GM19035 (cell line): ENCODE measurements around the gene RIMKLA.

Source experiments
- ATAC-seq: cut with Tn5 transposase; IDR thresholded peaks from one replicate; pipeline ENCODE4 v1.9.1; 2021; ENCODE audit not compliant: unreplicated experiment

RIMKLA gene, protein sequence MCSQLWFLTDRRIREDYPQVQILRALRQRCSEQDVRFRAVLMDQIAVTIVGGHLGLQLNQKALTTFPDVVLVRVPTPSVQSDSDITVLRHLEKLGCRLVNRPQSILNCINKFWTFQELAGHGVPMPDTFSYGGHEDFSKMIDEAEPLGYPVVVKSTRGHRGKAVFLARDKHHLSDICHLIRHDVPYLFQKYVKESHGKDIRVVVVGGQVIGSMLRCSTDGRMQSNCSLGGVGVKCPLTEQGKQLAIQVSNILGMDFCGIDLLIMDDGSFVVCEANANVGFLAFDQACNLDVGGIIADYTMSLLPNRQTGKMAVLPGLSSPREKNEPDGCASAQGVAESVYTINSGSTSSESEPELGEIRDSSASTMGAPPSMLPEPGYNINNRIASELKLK

DNA sequence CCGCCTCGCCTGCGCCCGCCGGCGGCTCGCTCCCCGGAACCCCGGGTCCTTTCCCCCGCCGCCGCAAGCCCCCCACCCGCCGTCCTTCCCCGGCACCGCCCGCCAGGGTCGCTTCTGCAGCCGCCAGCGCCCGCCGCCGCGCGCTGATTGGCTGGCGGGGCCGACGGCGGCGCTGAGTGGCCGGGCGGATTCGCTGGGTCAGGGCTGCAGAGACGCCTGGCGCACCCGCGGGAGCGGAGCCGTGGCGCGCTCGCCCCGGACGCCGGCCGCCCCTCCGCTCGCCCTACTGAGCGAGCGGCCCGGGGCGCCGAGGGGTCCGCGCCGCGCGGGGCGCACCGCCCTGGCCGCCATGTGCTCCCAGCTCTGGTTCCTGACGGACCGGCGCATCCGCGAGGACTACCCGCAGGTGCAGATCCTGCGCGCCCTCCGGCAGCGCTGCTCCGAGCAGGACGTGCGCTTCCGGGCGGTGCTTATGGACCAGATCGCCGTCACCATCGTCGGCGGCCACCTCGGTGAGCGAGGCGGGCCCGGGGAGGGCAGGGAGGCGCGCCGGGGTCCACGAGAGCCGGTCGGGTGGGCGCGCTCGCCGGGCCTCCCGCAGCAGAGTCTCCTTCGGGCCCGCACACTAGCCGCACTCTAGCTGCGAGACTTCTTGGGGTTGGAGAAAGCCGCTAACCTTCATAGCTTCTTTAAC lies at the start of gene RIMKLA:
Gene RIMKLA (plus strand): TSS at position 207 of the 694 bp plus-strand sequence. CDS start 143 bp downstream, at position 350.
- ATAC-seq: peak; percentile 91

DNA sequence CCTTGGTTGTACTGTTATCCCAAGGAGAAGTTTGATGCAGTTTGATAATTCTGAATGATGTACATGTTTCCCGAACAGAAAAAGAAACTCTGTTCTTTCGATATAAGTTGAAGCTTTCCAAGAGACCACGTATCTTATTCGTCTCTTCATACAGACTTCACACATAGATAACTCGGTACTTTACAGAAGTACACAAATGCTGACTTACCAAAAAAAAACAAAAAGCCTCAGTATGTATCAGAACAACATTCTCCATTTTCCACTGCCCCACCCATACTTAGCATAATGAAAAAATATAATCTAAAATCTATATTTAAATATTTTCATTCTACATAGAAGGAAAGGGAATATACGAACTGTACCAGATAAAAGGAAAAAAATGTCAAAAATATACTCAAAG lies 47.7 kb upstream of the RIMKLA start:
- ATAC-seq: no peak

DNA sequence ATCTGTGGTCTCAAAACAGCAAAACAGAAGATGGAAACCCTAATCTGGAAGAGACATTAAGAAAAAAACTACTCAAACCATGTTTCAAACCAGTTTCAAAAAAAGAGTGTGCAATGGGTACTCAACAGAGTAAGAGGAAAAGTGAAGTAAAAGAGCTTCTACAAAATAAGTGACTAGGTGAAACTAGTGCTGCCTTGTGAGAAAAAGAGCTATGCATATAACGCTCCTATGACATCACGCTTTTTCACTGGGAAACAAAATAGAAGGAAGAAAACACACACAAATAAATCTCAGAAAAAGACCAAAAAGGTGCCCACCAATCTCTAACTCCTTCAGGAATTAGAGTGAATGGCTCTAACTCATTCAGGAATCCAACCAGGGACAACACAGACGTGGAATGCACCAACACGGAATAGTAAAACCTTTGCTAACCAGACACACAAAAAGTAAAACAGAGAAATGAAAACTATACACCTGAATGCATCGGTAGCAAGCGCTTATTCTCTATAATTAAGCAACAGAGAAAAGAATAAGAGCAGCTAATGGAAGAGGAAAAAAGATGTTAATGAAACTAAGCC lies 46.8 kb upstream of the RIMKLA start:
- ATAC-seq: no peak

DNA sequence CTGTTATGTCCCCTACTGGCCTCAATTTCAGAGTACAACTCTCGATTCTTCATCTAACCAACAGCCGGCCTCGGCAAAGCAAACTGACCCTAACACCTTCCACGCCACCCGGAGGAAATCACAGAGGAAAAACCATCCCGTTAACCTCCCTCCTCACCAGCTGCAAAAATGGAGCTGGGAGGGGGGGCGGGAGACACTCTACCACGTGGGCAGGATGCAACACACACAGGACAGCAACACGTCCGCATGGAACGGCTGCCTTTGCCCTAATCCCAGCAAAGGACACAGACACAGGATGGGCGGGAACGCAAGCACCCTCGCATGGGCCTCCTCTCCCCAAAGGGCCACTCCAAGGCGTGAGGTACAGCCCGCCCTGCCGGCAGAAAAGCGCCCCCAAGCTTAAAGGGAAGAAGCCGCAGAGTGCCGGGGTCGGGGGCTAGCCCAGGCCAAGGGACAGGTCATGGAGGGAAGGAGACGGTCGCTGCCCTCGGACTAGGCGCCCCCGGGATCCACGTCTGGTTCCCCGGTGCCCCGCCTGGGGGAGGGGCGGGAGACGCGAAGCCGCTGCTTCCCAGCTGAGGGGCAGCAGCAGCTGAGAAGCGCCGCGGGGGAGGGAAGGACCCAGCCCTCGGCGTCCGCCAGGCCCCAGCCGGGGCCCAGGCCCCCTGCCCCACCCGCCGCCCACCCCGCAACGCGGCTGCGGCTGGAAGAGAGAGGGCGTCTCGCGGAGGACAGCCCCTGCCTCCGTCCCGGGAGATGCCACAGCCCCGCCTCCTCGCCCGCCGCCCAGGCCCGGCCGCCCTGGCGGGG lies 46.1 kb upstream of the RIMKLA start:
- ATAC-seq: peak; percentile 52

DNA sequence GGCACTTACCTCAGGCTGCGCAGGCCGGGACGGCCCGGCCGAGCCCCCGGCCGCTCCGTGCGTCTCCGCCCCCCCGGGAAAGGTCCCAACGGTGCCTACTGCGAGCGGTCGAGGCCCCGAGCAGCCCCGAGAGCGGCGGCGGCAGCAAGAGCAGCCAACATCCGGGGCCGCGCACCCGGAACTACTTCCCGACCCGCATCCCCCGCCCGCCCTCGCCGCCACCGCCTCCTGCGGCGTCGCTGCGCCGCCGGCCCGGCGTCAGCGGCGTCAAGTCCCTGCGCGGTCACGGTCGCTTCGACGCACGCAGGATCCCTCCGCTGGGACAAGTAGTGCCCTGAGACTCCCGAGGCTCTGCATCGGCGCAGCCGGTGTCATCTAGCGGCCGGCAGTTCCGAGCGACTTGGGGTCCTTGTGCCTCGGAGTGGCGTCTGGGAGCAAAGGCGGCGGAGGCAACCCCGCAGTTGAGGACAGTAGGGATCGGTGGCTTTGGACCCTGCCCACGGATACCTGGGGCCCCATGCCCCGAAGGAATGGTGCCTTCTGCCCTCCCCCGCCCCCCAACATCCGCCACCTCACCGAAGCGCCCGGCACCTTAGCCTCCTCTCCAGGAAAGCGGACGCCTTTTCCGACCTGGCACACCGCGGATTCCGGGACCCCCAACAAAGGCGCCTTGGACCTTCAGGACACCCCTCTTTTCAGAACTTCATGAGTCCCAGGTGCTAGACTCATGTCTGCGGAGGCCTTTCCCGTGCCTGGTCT lies 45.4 kb upstream of the RIMKLA start, which contains the start of gene FOXJ3:
Gene FOXJ3 (minus strand): TSS at position 186 of the 759 bp plus-strand sequence. CDS start 24,142 bp downstream, outside the sequence.
- ATAC-seq: peak; percentile 79

DNA sequence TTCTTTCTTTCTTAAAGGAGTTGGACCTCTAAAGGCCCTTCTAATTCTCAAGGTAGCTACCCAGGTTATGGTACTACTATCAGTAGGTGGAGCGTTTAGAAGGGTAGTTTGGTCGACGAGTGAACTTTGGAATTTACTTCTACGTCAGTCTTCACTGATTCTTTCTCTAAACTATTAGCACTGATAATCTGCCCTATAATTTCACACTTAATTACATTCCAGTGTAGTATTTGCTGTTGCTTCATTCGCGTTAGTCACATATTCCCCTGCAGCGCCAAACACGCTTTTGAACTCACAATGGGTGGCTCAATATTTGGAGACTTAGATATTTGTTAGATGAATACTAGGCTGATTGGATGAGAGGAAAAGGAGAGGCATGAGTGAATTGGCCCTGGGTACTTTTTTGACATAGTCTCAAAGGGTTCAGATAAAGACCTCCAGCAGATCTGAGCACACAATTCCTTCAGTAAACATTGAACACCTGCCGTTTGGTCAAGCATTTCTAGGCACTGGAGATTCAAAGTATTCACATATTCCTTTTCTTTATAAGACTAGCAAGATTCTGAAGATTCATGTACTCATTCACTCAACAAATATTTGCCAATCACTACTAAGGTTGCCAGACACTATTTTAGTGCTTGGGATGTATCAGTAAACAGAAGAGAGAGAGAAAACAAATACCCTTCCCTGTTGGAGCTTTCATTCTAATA lies 44.6 kb upstream of the RIMKLA start:
- peak; percentile 9 for ATAC-seq

DNA sequence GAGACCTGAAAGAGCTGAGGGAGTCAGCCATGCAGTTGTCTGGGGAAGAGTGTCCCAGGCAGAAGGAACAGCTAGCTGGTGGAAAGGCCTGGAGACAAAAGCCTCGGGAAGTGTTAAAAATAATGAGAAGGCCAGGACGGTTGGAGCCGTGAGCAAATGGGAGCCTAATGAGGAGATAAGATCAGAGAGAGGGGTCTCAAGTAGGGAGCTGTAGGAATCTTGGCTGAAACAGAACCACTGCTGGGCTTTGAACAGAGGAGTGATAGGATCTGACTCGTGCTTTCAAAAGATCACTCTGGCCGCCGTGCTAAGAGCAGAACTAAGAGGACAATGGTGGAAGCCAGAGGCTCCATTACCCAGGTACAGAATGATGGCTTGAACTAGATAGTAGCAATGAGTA lies 43.6 kb upstream of the RIMKLA start:
- no peak for ATAC-seq

DNA sequence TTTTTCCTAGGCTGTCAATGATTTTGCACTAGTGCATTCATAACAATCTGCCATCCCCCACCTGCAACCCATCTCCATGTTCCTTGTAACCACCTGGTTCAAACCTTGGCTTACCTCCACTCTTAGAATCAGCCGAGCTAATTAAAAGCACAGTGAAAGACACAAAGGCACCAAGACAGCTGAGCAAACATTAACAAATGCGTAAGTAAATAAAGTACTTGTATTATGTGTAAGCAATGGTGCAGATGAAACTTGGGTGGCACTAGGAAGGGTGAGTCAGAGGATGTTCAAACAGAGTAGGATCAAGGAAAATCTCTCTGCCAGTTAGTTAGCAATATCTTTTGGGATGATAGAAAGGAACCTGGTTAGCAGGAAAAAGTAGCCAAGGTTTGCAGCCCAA lies 40.5 kb upstream of the RIMKLA start:
- no peak for ATAC-seq

DNA sequence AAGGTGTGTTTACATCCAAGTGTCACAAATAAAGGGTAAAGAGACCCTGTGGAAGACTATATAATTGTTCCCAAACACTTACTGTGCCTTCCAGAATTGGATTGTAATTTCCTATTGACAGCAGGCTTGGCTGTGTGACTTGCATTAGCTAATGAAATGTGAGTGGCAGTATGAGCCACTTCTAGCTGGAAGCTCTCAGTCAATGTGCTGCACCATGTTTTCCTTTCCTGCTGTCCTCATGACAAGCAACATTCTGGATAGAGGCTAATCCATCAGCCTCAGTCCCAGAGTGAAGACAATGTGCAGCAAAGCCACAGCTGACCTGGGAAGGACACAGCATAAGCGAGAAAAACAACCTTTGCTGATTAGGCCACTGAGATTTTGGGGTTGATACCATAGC lies 39.7 kb upstream of the RIMKLA start:
- ATAC-seq: no peak

DNA sequence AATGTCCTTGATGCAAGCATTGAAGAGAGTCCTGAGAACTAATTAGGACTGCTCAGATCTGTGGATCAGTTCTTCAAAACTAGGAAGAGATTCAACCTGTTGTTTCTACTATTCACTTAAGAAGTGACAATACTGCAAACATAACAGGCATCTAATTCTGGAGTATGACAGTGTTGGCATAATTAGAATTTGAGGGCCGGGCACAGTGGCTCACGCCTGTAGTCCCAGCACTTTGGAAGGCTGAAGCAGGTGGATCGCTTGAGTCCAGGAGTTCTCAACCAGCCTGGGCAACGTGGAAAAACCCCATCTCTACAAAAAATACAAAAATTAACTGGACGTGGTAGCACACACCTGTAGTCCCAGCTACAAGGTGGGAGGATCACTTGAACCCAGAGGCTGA lies 37.5 kb upstream of the RIMKLA start:
- no peak for ATAC-seq

DNA sequence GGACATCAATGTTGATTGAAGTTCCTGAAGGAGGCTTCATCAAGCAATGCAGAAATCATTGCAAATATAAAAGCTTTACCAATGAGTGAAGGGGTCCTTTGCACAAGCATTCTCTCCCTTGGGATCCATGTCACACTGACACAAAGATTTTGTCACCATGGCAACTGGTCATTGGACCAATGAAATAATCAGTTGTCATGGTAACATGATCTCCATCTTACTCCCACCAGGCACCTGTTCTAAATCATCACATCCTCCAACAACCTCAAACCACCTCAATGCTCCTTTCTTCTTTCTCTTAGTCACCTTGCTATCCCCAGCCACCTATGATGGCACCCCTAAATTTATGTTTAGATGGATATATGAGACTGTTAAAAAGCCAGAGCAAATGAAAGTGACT lies 32.1 kb upstream of the RIMKLA start:
- no peak for ATAC-seq

DNA sequence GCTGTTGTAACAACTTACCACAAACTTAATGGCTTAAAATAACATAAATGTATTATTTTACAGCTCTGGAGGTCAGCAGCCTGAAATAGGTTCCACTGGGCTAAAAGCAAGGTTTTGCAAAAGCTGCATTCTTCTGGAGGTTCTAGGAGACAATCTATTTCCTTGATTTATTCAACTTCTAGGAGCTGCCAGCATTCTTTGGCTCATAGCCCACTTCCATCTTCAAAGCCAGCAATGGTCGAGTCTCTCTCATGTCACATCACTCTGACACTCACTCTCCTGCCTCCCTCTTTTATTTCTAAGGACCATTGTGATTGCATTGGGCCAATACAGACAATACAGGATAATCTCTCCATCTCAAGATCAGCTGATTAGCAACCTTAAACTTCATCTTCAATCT lies 30.5 kb upstream of the RIMKLA start:
- ATAC-seq: no peak

DNA sequence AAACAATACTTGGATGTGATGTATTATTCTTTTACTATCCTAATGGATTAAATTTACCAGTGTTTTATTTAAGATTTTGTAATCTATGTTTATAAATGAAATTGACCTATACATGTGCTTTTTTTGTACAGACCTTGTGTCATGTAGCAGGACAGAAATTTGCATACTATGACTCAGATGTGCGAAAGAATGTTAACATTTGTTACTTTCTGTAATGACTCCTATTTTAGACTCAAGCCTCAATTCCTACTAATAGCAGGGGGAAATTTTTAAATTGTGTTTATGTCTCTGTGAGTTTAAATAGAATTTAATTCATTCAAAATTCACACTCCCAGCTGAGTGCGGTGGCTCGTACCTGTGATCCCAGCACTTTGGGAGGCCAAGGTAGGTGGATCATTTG lies 21.8 kb upstream of the RIMKLA start:
- peak; percentile 72 for ATAC-seq

DNA sequence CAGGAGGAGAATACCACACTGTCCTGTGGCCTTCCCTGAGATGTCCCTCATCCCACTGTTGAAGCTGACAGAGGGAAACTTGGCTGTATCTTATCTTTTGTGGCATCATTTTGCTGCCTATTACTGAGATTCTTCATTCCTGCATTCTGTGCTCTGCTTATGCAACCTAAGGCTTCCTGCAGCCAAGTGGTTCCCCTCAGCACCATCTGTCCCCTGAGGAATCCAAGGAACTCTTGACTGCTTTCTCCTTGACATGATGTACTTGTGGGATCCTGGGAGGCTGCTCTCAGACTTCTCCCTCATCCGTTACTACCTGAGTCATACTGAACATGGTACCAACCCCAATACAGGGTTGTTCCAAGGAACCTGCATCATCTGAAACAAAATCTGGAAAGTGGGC lies 21.1 kb upstream of the RIMKLA start:
- no peak for ATAC-seq

DNA sequence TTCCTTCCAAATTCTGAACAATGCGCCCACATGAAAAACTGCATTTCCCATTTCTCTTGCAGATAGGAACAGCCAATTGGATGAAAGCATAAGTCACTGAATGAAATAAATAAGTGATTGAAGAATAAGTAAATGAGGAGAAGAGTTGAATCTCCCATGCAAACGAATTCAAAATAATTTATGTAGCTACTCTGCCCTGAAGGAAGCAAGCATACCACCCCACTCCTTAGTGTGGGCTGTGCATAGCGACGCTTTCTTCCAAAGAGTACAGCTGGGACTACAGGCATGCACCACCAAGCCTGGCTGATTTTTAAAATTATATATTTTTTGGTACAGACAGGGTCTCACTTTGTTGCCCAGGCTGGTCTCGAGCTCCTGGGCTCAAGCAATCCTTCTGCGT lies 16.5 kb upstream of the RIMKLA start:
- no peak for ATAC-seq

DNA sequence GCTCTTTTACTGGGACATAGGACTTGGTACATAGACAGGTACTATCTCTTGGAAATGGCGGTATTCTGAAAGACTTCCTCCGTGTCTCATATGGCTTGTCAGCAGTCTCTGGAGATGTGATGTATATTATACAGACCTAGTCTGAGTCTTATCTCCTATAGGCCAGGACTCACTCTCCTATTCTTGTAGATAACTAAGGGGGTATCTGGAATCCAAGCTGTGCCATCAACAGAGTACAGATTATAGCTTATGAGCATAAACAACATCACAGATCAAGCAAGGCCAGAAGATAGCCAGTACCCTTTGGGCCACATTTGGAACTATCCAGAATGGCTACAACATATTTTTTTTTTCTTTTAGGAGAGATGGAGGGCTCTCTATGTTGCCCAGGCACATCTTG lies 16.1 kb upstream of the RIMKLA start:
- ATAC-seq: no peak

DNA sequence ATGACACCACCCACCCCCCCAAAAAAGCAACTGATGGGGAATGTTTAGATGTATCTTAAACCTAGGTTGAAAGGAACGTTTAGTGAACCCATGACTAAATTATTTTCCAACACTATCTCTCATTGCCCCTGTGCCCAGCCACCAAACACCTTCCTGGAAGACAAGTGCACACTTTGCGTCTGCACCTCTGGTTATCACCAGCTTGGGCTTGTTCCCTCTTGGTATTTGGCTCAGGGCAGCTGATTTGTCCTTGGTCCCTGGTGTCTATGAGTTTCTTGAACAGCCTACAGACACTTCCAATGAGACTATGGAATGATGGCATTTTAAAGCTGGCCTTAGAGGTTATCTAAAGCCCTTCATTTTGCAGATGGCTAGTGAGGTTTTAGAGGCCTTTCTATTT lies 15.5 kb upstream of the RIMKLA start:
- no peak for ATAC-seq

DNA sequence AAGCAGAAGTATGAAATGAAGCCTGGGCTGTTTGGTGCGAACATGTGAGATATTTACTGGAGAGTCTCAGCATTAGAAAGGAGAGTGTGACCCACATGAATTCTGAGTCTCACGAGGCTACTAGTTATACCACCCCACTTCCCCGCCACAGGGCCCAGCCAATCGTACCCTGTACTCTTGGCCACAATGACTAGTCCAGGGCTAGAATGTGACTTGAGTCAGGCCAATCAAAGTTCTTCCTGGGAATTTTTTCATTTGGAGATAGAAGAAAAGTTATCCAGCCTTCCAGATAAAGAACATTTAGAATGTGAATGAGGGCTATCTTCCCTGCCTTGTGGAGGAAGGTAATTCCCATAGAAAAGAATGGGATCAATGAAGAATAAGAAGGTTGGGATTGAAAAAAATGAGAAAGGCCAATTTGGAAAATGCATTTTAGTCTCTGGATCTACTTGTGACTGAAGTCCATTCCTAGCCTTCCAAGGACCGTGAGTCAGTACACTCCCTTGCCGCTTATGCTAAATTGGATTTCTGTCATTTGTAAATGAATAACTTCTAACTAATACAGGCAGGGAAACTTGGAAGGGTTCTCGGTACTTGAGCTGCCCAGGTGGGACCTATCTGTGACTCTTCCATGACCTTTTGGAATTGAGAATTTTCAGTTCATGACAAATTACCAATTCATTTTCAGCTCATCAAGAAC lies 12.3 kb upstream of the RIMKLA start:
- no peak for ATAC-seq

DNA sequence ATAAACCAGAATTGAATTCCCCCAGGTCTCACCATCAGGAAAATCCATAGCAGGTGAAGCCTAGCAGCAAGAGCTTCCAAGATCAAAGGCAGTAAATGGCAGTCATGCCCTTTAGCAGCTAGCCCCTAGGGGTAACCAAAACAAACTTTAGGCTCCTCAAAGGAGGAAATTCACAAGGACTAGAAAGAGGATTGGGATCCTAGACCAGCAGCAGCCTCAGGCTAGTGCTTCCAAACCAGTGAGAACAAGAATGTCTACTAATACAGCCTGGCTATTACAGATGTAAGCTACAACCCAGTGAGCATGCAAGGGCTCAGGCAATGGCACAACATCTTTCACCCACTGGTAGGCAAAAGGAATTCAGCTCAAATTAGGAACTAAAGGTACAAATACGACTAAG lies 11.1 kb upstream of the RIMKLA start:
- ATAC-seq: no peak
